ENCODE results near the gene ZNF48.

Gene ZNF48

GRCh38 chr16:30407804-30408534 lies 12.7 kb downstream of the ZNF48 start:
- no peak for DNase-seq (ENCODE audit: low spot score)

- DNase-seq (ENCODE audit: low spot score) = peak; percentile 87
Measured at GRCh38 chr16:30409125-30410060, 14.2 kb downstream of the ZNF48 start.

GRCh38 chr16:30413112-30413806 lies 18.0 kb downstream of the ZNF48 start:
- peak; percentile 72 for DNase-seq (ENCODE audit: low spot score)

GRCh38 chr16:30414159-30414558 lies 18.9 kb downstream of the ZNF48 start:
- peak; percentile 60 for DNase-seq (ENCODE audit: low spot score)

GRCh38 chr16:30416047-30416603 lies 20.9 kb downstream of the ZNF48 start:
- DNase-seq (ENCODE audit: low spot score) = no peak

- no peak for DNase-seq (ENCODE audit: low spot score)
Measured at GRCh38 chr16:30416624-30417528, 21.7 kb downstream of the ZNF48 start.

GRCh38 chr16:30417529-30418349 lies 22.5 kb downstream of the ZNF48 start:
- peak; percentile 94 for DNase-seq (ENCODE audit: low spot score)

GRCh38 chr16:30418350-30419181 lies 23.3 kb downstream of the ZNF48 start:
- DNase-seq (ENCODE audit: low spot score) = no peak

GRCh38 chr16:30421010-30421409 lies 25.8 kb downstream of the ZNF48 start:
- DNase-seq (ENCODE audit: low spot score) = no peak

- DNase-seq (ENCODE audit: low spot score) = no peak
Measured at GRCh38 chr16:30428055-30428454, 32.8 kb downstream of the ZNF48 start.

GRCh38 chr16:30429418-30429677 lies 34.1 kb downstream of the ZNF48 start:
- no peak for DNase-seq (ENCODE audit: low spot score)

- DNase-seq (ENCODE audit: low spot score) = peak; percentile 99
Measured at GRCh38 chr16:30429678-30430427, 34.6 kb downstream of the ZNF48 start, which contains the start of gene DCTPP1. Gene DCTPP1 (minus strand): TSS chr16:30430030. CDS start chr16:30429980, 50 bp downstream.

- no peak for DNase-seq (ENCODE audit: low spot score)
Measured at GRCh38 chr16:30430428-30430970, 35.3 kb downstream of the ZNF48 start.

- DNase-seq (ENCODE audit: low spot score) = no peak
Measured at GRCh38 chr16:30434852-30435251, 39.6 kb downstream of the ZNF48 start.

GRCh38 chr16:30437511-30438046 lies 42.4 kb downstream of the ZNF48 start:
- no peak for DNase-seq (ENCODE audit: low spot score)

- no peak for DNase-seq (ENCODE audit: low spot score)
Measured at GRCh38 chr16:30438835-30439234, 43.6 kb downstream of the ZNF48 start.

GRCh38 chr16:30439720-30440348 lies 44.6 kb downstream of the ZNF48 start:
- no peak for DNase-seq (ENCODE audit: low spot score)

GRCh38 chr16:30443631-30444030 lies 48.4 kb downstream of the ZNF48 start:
- DNase-seq (ENCODE audit: low spot score) = no peak

Data from kidney tubule cell (primary cell).